Left ventricle myocardium superior (tissue), 1 donor: Measurements from ENCODE around the gene AHDC1. TPM values are rescaled to one million over a fixed set of nuclear protein-coding genes. Genes with fewer than 3 reads are reported as not detected.

Source experiments
- ATAC-seq: fragments of 200-7000 bp; cut with Tn5 transposase; one replicate; pipeline ENCODE4 v1.9.1; 2020; ENCODE audit warnings: mild to moderate bottlenecking, moderate library complexity
- DNase-seq: peaks from one replicate; pipeline ENCODE4 v3.0.0-alpha.2; 2020
- intact Hi-C: fragments of 100-400 bp; cut with micrococcal nuclease; formaldehyde crosslinking; loops from one replicate; pipeline ENCODE4 v1.11.0; 2022
- total RNA-seq: library from RNA; stranded (reverse); fragmentation: NEBNext Ultra II Directional; extraction: Animal tissue kit (Norgen Biotek cat#: 25700); gene quantifications from one replicate; pipeline ENCODE4 v1.2.1, GENCODE V29; 2021
- donor health status: DM: no; HTN: yes; CAD: no; lungs with severe emphysema.

Gene AHDC1
- total RNA-seq, 1 donor from 2014 or later = 42.8 TPM

- peak; percentile 81 for DNase-seq
Observed at GRCh38 chr1:27527890-27528817, 75.8 kb downstream of the AHDC1 start.

DNA sequence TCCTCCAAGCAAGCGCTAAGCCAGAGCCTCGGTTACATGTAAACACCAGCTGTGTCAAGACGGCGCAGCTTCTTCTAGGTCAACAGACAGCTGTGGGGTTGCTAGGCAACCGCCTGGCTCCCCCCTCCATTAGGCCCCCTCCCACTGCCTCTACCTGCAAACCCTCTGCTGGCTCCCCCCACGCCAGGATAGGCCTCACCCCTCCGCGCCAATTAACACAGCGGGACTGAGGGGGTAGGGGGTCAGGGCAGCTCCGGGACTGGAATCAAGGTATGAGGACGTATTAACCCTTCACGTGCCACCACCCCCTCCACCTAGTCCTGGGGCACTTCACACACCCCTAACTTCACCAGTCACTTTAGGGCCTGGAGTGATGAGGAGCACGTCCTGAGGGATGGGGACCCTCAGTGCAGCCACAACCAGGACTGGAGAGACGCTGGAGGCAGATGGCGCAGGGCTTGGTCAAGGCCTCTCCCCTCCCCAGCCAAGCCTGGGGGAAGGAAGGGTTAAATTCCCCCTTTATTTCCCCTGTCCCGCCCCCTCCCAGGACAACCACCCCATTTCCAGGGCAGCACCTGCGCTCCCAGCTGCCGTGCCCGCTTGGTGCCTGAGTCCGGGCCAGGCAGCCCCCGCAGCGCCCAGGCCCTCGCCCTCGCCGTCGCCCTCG, 76.6 kb downstream of the AHDC1 start:
- DNase-seq (peak; percentile 81), ATAC-seq (peak; percentile 8)
- intact Hi-C loops = no loop called here

More at GRCh38 chr1:27527890-27528817, 75.8 kb downstream of the AHDC1 start:
- intact Hi-C loops = no loop called here
- peak; percentile 59 for ATAC-seq

DNA sequence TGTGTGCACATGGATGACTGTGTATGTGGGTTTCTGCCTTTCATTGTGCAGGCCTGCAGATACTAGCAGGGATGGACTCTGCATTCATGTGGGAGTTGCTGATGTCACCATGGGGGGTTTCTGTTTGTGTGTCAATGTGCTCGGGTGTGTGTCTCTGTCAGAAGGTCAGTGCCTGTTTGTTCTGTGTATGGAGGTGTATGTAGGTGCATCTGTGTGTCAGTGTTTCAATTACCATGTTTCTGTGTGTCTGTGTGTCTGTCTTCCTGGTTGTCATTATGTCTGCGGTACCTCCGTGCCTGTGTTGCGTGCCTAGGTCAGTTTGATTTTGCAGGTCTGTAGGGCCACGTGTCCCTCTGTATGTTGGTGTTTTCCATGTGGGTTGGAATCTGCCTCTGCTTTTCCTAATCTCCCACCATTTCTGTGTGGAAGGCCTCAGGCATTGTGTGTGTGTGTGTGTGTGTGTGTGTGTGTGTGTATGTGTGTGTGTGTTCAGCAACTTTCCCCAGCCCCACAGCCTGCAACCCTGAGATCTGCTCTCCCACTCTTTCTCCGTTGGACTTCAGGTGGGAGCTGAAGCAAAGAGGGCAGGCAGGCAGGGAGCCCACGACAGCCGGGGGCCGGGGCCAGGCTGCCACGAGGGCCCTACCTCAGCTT, 77.2 kb downstream of the AHDC1 start:
- intact Hi-C loops = no loop called here
- no peak for DNase-seq
- no peak for ATAC-seq

DNA sequence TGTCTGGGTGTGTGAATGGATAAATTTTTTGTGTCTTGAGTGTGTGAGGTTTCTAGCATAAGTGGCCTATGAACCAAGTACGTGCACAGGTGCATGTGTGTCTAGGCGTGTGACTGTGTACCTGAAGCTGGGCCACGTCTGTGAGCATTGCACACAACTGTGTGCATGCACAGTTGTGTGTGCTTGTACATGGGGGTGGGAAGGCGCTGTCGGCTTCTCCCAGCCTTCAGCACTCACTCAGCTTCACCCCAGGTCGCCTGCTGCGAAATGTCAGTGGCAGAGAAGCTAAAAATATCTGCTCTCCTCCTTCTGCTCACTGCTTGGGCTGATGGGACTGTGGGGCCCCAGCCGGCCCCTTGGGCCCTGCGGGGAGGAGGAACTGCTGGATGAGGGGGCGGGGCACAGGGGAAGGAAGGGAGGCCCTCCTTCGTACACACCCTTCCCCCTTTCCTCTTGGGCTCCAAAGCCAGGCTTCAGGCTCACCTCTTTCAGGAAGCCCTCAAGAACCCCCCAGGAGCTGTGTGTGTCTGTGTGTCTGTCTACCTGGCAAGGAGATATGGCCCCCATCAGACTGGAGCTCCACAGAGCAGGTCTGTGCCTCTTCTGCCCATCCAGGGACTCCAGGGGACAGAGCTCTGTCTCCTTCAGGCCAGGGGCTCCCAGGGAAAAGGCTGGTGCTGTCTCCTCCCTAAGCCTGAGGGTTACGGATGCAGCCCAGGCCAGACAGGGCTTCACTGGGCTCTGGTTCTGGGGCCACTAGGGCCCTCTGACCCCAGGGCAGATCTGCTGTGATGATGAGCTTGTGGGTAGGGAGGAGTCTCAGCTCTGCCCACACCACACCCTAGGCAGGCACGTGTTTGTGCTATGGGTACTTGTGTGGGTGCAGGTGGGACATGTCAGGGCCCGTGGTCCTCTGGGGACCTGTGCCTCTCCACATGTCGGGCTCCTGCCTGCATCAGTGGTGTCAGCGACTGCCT, 78.4 kb downstream of the AHDC1 start:
- intact Hi-C loops = no loop called here
- DNase-seq (peak; percentile 92), ATAC-seq (peak; percentile 72)

DNA sequence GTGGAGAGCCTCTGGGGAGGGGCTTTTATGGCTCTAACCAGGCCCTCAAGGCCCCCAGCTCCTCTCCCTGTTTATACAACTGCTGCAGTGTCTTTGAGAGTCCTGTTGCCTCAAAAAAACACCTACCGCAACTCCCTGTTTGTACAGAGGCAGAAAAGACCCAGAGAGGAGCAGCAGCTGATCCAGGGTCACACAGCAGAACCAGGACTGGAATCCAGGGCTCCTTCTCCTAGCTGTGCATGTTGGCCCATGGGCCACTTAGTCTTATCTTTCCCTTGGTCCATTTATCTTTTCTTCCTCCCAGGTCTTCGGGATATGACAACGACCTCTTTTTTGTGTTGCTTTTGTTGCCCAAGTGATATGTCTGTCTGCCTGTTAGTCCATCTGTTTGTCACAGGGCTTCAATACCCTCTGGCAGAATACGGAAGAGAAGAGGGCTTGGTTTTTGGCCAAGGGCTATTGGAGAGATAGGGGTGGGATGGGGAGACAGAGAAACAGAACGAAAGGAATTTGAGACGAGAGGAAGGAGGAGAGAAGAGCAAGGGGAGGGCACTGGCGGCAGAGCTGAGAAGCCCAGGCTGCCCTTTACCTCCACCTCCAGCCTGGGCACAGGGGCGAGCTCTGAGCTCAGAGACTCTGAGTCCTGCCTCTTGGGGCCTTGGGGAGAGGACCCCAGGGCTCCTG, 80.5 kb downstream of the AHDC1 start:
- ATAC-seq (no peak), DNase-seq (no peak)
- intact Hi-C loops = no loop called here

DNA sequence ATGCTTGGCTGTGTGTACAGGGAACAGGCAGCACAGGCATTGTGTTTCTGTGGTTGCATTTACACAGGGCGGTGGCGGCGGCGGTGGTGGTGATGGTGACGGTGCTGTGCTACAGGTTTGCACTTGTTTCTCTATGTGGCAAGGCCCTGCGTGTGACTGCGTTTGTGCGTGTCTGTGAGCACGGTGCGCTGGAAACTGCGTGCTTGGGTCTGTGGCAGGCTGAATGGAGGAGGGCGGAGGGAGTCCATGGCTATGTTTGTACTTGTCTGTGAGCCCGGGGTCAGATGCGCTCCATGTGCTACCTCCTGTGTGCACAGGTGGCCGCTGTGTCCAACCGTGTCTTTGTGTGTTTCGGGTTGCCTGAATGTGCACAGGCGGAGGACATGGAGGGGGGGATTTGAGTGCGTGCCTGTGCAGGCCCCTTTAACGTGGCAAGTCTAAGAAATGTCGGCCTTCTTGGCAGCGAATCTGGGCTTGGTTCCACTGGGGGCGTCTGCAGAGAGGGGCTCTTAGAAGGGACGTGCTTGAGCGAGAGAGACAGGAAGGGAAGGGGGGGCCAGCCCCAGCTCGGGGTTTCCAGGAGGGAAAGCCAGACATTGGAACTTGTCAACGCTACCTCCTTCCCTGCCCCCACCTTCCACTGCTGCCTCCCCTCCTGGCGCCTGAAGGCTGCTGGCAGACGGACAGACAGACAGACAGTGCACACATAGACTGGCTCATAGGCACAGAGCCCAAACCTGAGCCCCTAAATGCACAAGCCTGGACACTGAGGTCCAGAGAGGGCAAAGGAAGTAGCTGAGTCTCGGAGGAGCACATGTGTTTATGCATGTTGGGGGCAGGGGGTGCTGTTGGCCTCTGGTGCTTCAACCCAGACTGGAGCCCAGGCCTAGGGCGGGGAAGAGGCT, 81.3 kb downstream of the AHDC1 start:
- ATAC-seq (peak; percentile 3), DNase-seq (peak; percentile 76)
- intact Hi-C loops = no loop called here

DNA sequence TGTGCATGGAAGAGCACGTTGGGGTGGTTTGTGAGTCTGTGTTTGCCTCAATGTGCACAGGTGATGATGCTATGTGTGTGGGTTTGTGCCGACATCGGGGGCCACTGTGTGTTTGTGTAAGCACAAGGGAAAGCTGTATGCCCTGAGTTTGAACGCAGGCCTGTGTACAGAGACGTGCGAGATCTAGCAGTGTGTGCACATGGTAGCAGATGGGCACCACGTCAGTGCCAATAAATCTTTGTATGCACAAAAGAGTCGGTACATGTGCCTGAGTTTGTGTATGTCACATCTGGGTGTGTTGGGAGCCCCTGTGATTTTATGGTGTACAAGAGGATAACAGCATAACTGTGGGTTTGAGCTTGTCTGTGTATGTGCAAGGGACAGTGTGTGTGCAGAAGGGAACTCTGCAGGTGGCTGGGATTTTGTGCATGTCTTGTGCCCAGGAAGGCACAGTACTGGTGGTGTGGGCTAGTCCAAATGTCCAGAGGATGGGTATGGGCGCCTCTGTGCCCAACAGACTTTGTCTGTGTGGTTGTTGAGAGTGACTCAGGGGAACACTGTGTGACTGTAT, 82.0 kb downstream of the AHDC1 start:
- DNase-seq (no peak), ATAC-seq (no peak)
- intact Hi-C loops = no loop called here

- ATAC-seq = peak; percentile 27
- DNase-seq = peak; percentile 76
- intact Hi-C loops = no loop called here
Observed at GRCh38 chr1:27521336-27521831, 82.6 kb downstream of the AHDC1 start.

- intact Hi-C loops = no loop called here
- ATAC-seq = peak; percentile 6
- DNase-seq = peak; percentile 72
Observed at GRCh38 chr1:27520651-27521050, 83.3 kb downstream of the AHDC1 start.

GRCh38 chr1:27519331-27520258, 84.3 kb downstream of the AHDC1 start:
- ATAC-seq (peak; percentile 60), DNase-seq (peak; percentile 70)
- intact Hi-C loops = no loop called here

GRCh38 chr1:27518808-27519207, 85.1 kb downstream of the AHDC1 start:
- ATAC-seq (no peak), DNase-seq (no peak)
- intact Hi-C loops = no loop called here

DNA sequence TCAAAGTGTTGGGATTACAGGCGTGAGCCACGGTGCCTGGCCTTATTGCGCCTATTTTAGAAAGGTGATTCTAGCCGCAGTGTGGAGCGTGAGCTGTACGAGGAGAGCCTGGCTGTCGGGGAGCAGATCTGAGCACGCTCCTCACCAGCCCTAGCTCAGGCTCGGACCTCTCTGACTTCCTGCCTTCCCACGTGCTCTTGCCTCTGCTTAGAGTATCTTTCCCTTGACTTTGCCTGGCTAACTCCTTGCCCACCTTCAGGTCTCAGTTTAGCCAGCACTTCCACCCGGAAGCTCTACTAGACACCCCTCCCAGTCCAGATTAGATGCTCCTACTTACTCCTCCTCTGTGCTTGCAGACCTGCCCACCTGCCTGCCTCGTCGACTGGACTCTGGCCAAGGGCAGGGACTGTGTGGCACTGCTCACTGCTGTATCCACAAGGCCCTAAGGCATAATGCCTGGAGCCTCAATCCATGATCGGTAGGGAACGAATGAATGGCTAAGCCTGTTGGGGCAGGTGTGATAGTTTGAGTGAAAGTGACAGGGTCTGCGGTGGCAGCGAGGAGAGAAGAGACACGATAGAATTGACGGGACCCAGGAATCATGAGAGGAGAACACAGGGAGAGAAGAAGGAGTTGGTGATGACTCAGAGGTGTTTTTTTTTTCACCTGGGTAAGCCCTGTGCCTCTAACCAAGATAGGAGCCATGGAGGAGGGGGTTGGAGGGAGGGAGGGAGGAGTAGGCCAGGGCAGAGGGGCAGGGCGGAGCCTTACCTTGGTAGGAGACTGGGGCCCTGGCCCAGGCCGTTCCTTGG, 85.8 kb downstream of the AHDC1 start:
- ATAC-seq = no peak
- intact Hi-C loops = no loop called here
- DNase-seq = no peak

DNA sequence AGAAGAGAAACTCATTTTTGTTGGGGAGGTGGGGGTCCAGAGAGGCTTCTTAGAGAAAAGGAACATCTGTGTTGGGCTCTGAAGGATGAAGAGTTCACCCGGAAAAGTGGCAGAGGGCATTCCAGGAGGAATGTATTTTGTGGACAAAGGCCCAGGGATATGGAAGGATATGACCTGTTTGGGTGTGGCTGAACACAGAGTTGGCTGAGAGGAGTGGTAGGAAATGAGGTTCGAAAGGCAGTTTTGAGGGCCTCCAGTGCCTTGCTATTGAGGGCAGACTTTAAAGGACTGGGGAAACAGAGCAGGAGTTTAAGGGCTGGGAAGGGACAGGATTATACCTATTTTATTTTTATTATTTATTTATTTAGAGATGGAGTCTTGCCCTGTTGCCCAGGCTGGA, 86.6 kb downstream of the AHDC1 start:
- intact Hi-C loops = no loop called here
- no peak for ATAC-seq
- DNase-seq = no peak

GRCh38 chr1:27515626-27516025, 88.3 kb downstream of the AHDC1 start:
- no peak for ATAC-seq
- intact Hi-C loops = no loop called here
- no peak for DNase-seq

DNA sequence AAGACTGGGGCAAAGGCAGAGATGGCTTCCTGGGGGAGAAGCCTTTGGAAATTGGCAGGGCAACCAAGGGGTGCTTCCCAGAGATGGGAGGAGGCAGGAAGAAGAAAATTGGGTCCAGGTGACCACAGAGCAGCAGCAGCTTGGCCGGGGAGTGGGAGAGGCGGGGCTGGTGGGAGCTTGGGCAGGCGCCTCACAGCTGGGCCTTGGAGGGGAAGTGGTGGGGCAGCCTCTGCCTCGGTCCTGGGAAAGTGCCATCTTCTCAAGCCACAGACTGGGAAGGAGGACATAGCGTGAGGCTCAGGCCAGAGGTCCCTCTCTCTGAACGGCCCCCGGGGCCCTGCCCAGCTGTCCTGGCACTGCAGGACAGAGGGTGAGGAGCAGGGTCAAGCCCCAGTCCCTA, 90.0 kb downstream of the AHDC1 start:
- peak; percentile 63 for ATAC-seq
- intact Hi-C loops = no loop called here
- DNase-seq = peak; percentile 73
